Measurements from ENCODE around the gene ZNF521. TPM values are rescaled to one million over a fixed set of nuclear protein-coding genes. Genes with fewer than 3 reads are reported as not detected.

Gene ZNF521
- total and polyA plus RNA-seq, 9 donors, result 24.3 to 51.3 (median 44.1) TPM

- Histone ChIP-seq H3K27ac (no peak overlapping the region), H3K9me3 (no peaks in the 10 kb centered on the region), H3K36me3 (no peaks in the 10 kb centered on the region), H3K4me1 (ENCODE audit: insufficient read depth) (no peaks in the 10 kb centered on the region), H3K27me3 (no peaks in the 10 kb centered on the region), H3K4me3 (no peak overlapping the region)
- TF ChIP-seq CTCF (IDR thresholded peaks at IDR 0.05) (no peak), POLR2A (IDR thresholded peaks at IDR 0.05) (no peak), EP300 (IDR thresholded peaks at IDR 0.05) (no peak)
- DNase-seq, result no peak
- intact Hi-C loops (cut with DNase I), result no loop called here
- WGBS, 3 donors, result 78 to 84% (median 78%) methylated on average over 10 of the region's 10 CpGs
Observed at GRCh38 chr18:25080211-25080610, 271.8 kb downstream of the ZNF521 start.

- Histone ChIP-seq H3K36me3 (no peaks in the 10 kb centered on the region), H3K4me1 (ENCODE audit: insufficient read depth) (no peaks in the 10 kb centered on the region), H3K27ac (no peak overlapping the region), H3K9me3 (no peaks in the 10 kb centered on the region), H3K4me3 (no peak overlapping the region), H3K27me3 (no peaks in the 10 kb centered on the region)
- TF ChIP-seq CTCF (IDR thresholded peaks at IDR 0.05) (no peak), POLR2A (IDR thresholded peaks at IDR 0.05) (no peak), EP300 (IDR thresholded peaks at IDR 0.05) (no peak)
- DNase-seq, result no peak
- 88 to 92% (median 91%) methylated on average over 18 of the region's 18 CpGs for WGBS, 3 donors
- intact Hi-C loops (cut with DNase I), result no loop called here
Observed at GRCh38 chr18:25077944-25078723, 273.8 kb downstream of the ZNF521 start.

GRCh38 chr18:25077038-25077943 is 274.7 kb downstream of the ZNF521 start:
- no peak for TF ChIP-seq POLR2A (IDR thresholded peaks at IDR 0.05)
- TF ChIP-seq EP300 (IDR thresholded peaks at IDR 0.05), result no peak
- TF ChIP-seq CTCF (IDR thresholded peaks at IDR 0.05), result no peak
- Histone ChIP-seq H3K4me3 (no peak overlapping the region), H3K36me3 (no peaks in the 10 kb centered on the region), H3K27ac (no peak overlapping the region), H3K9me3 (no peaks in the 10 kb centered on the region), H3K27me3 (no peaks in the 10 kb centered on the region), H3K4me1 (ENCODE audit: insufficient read depth) (no peaks in the 10 kb centered on the region)
- WGBS, 3 donors, result 43 to 54% (median 44%) methylated on average over 19 of the region's 19 CpGs
- no peak for DNase-seq
- intact Hi-C loops (cut with DNase I), result no loop called here

- Histone ChIP-seq H3K4me3 (no peak overlapping the region), H3K9me3 (no peaks in the 10 kb centered on the region), H3K36me3 (no peaks in the 10 kb centered on the region), H3K4me1 (ENCODE audit: insufficient read depth) (no peaks in the 10 kb centered on the region), H3K27ac (no peak overlapping the region), H3K27me3 (no peaks in the 10 kb centered on the region)
- intact Hi-C loops (cut with DNase I), result no loop called here
- TF ChIP-seq POLR2A (IDR thresholded peaks at IDR 0.05) (no peak), CTCF (IDR thresholded peaks at IDR 0.05) (no peak), EP300 (IDR thresholded peaks at IDR 0.05) (no peak)
- DNase-seq, result no peak
- WGBS, 3 donors, result 88 to 90% (median 89%) methylated on average over 3 of the region's 3 CpGs
Observed at GRCh38 chr18:25075783-25076182, 276.2 kb downstream of the ZNF521 start.
